DND-41 (cell line): ENCODE measurements around the gene ENTPD6.

ENCODE experiments used
- ATAC-seq: fragments of 200-7000 bp; cut with Tn5 transposase; 3 replicates; pipeline ENCODE4 v1.9.1; 2021; ENCODE audit warnings: low read depth; ENCODE audit not compliant: insufficient read depth
- DNase-seq: peaks from one replicate; pipeline ENCODE4 v3.0.0-alpha.2; 2020
- H2AFZ ChIP-seq: 2 replicates; pipeline ENCODE4 v1.6.0; 2012; ENCODE audit warnings: low read depth, low read length
- H3K27ac ChIP-seq: 2 replicates; pipeline ENCODE4 v1.5.1; 2012; ENCODE audit warnings: low read length, inconsistent platforms
- H3K27me3 ChIP-seq: fragments of 200-600 bp; sonication (generic); 2 replicates; pipeline ENCODE4 v1.6.0; 2012; ENCODE audit warnings: low read length, mild to moderate bottlenecking, inconsistent platforms; ENCODE audit not compliant: insufficient read depth, poor library complexity
- H3K36me3 ChIP-seq: 2 replicates; pipeline ENCODE4 v1.5.1; 2012; ENCODE audit warnings: low read length, inconsistent platforms; ENCODE audit not compliant: insufficient read depth
- H3K4me1 ChIP-seq: 2 replicates; pipeline ENCODE4 v1.5.1; 2012; ENCODE audit warnings: mild to moderate bottlenecking, low read length; ENCODE audit not compliant: insufficient read depth
- H3K4me2 ChIP-seq: 2 replicates; pipeline ENCODE4 v1.6.0; 2012; ENCODE audit warnings: mild to moderate bottlenecking, moderate library complexity, low read length, inconsistent platforms; ENCODE audit not compliant: insufficient read depth
- H3K4me3 ChIP-seq, 2 experiments: fragments of 200-600 bp in 1 of 2; shearing (Covaris generic) in 1 of 2; 2 replicates each; pipeline ENCODE4 v1.5.1; 2012 to 2016; ENCODE audit warnings: inconsistent platforms in 2 of 2, low read length in 2 of 2, mild to moderate bottlenecking in 2 of 2, low read depth in 1 of 2, moderate library complexity in 1 of 2
- H3K79me2 ChIP-seq: 2 replicates; pipeline ENCODE4 v1.6.0; 2012; ENCODE audit warnings: low read length, inconsistent platforms; ENCODE audit not compliant: insufficient read depth
- H3K9ac ChIP-seq: 2 replicates; pipeline ENCODE4 v1.6.0; 2012; ENCODE audit warnings: low read depth, mild to moderate bottlenecking, inconsistent platforms, low read length, moderate library complexity
- H3K9me3 ChIP-seq: 2 replicates; pipeline ENCODE4 v1.5.1; 2012; ENCODE audit warnings: low read length, moderate library complexity, mild to moderate bottlenecking, inconsistent platforms; ENCODE audit not compliant: insufficient read depth, severe bottlenecking
- H4K20me1 ChIP-seq: 2 replicates; pipeline ENCODE4 v1.6.0; 2012; ENCODE audit warnings: low read length; ENCODE audit not compliant: insufficient read depth
- CTCF ChIP-seq: IDR thresholded peaks from 2 replicates; pipeline ENCODE4 v1.5.1; 2012; ENCODE audit warnings: borderline replicate concordance, low read length, moderate library complexity, mild to moderate bottlenecking; ENCODE audit not compliant: poor library complexity, severe bottlenecking; ENCODE audit errors: extremely low read depth
- EZH2 ChIP-seq: IDR thresholded peaks from 3 replicates; pipeline ENCODE4 v1.6.1; 2012; ENCODE audit warnings: borderline replicate concordance, low read depth, mild to moderate bottlenecking, moderate library complexity, low read length, inconsistent platforms; ENCODE audit not compliant: severe bottlenecking

Gene ENTPD6

GRCh38 chr20:25198663-25199383 lies 3.3 kb downstream of the ENTPD6 start:
- H4K20me1 ChIP-seq, result peaks cover 20% of the 10 kb centered on the region; the same call in 1 of the 2 replicates
- H3K4me2 ChIP-seq, result peak overlapping the region; percentile 14; the same call in 1 of the 2 replicates
- peaks cover 40% of the 10 kb centered on the region for H3K4me1 ChIP-seq
- H3K27me3 ChIP-seq, result no peaks in the 10 kb centered on the region
- H2AFZ ChIP-seq, result no peak overlapping the region
- H3K9me3 ChIP-seq, result no peaks in the 10 kb centered on the region
- peaks cover 78% of the 10 kb centered on the region for H3K79me2 ChIP-seq
- TF ChIP-seq CTCF (no peak), EZH2 (no peak)
- peaks cover 9% of the 10 kb centered on the region for H3K36me3 ChIP-seq
- H3K4me3 ChIP-seq, result no peak overlapping the region
- DNase-seq, result peak; percentile 8
- no peak for ATAC-seq
- H3K9ac ChIP-seq, result no peak overlapping the region
- no peak overlapping the region for H3K27ac ChIP-seq

- Histone ChIP-seq H4K20me1 (peaks cover 23% of the 10 kb centered on the region; the same call in 1 of the 2 replicates), H3K9ac (no peak overlapping the region), H3K9me3 (no peaks in the 10 kb centered on the region), H3K4me3 (no peak overlapping the region), H3K36me3 (peaks cover 9% of the 10 kb centered on the region), H3K27ac (no peak overlapping the region), H2AFZ (no peak overlapping the region), H3K27me3 (no peaks in the 10 kb centered on the region), H3K4me2 (0 out of 2 replicates have a peak overlapping the region, but pooled peaks have one; percentile 14), H3K4me1 (peaks cover 37% of the 10 kb centered on the region), H3K79me2 (peaks cover 85% of the 10 kb centered on the region)
- DNase-seq (peak; percentile 2), ATAC-seq (no peak)
- TF ChIP-seq EZH2, result no peak
- TF ChIP-seq CTCF, result no peak
Measured at GRCh38 chr20:25199473-25200260, 4.2 kb downstream of the ENTPD6 start.

GRCh38 chr20:25203089-25203488 lies 7.6 kb downstream of the ENTPD6 start:
- no peaks in the 10 kb centered on the region for H3K27me3 ChIP-seq
- no peak overlapping the region for H2AFZ ChIP-seq
- no peaks in the 10 kb centered on the region for H3K9me3 ChIP-seq
- ATAC-seq, result no peak
- H3K9ac ChIP-seq, result no peak overlapping the region
- H3K4me1 ChIP-seq, result peaks cover 8% of the 10 kb centered on the region; the same call in 1 of the 2 replicates
- DNase-seq, result no peak
- H3K27ac ChIP-seq, result no peak overlapping the region
- H3K4me3 ChIP-seq, result no peak overlapping the region
- peaks cover 21% of the 10 kb centered on the region; the same call in 1 of the 2 replicates for H4K20me1 ChIP-seq
- H3K36me3 ChIP-seq, result peaks cover 4% of the 10 kb centered on the region; the same call in 1 of the 2 replicates
- H3K4me2 ChIP-seq, result no peak overlapping the region
- no peak for TF ChIP-seq CTCF
- no peak for TF ChIP-seq EZH2
- peaks cover 83% of the 10 kb centered on the region for H3K79me2 ChIP-seq
